GM12892 (cell line): ENCODE results near the gene ALKBH4.

Experiments
- DNase-seq: peaks from one replicate; pipeline ENCODE4 v3.0.0; 2011; ENCODE audit not compliant: insufficient read length
- FAIRE-seq: peaks from 2 replicates; lab custom pipeline; 2011; peaks lifted over from hg19 to GRCh38; lab: Jason Lieb, UNC
- POLR2A ChIP-seq: IDR thresholded peaks from 2 replicates; pipeline ENCODE4 v1.6.1; 2011; ENCODE audit warnings: low read depth, low read length, control low read depth
- POLR2AphosphoS5 ChIP-seq: IDR thresholded peaks from 2 replicates; pipeline ENCODE4 v1.6.1; 2011; ENCODE audit warnings: low read depth, low read length, control low read depth
- TAF1 ChIP-seq: IDR thresholded peaks from 2 replicates; pipeline ENCODE4 v1.6.1; 2011; ENCODE audit warnings: low read depth, mild to moderate bottlenecking, control low read depth, low read length, borderline replicate concordance

The ALKBH4 gene

GRCh38 chr7:102433219-102434038, 31.2 kb downstream of the ALKBH4 start, which contains the start of gene ORAI2:
Gene ORAI2 (plus strand): TSS chr7:102433575. CDS start chr7:102438957, 5,382 bp downstream.
- peak; percentile 97 for FAIRE-seq
- TF ChIP-seq POLR2A (peak; percentile 64; the same call in 1 of the 2 replicates), TAF1 (no peak)
- peak; percentile 84 for DNase-seq

GRCh38 chr7:102432442-102433218, 32.0 kb downstream of the ALKBH4 start:
- FAIRE-seq (peak; percentile 65), DNase-seq (no peak)
- TF ChIP-seq POLR2A (no peak), TAF1 (no peak), POLR2AphosphoS5 (no peak)

- FAIRE-seq = peak; percentile 95
Observed at GRCh38 chr7:102431617-102432298, 32.9 kb downstream of the ALKBH4 start.

GRCh38 chr7:102429141-102429899, 35.3 kb downstream of the ALKBH4 start:
- no peak for TF ChIP-seq TAF1
- no peak for TF ChIP-seq POLR2AphosphoS5
- no peak for TF ChIP-seq POLR2A
- DNase-seq (no peak), FAIRE-seq (peak; percentile 17)

More at GRCh38 chr7:102431617-102432298, 32.9 kb downstream of the ALKBH4 start:
- TF ChIP-seq TAF1 (no peak; the same call in 1 of the 2 replicates), POLR2A (peak; percentile 54; the same call in 1 of the 2 replicates), POLR2AphosphoS5 (no peak)
- no peak for DNase-seq

GRCh38 chr7:102427019-102427405, 37.7 kb downstream of the ALKBH4 start:
- no peak for TF ChIP-seq TAF1
- TF ChIP-seq POLR2AphosphoS5 = no peak
- TF ChIP-seq POLR2A = no peak
- DNase-seq (no peak), FAIRE-seq (no peak)

DNA sequence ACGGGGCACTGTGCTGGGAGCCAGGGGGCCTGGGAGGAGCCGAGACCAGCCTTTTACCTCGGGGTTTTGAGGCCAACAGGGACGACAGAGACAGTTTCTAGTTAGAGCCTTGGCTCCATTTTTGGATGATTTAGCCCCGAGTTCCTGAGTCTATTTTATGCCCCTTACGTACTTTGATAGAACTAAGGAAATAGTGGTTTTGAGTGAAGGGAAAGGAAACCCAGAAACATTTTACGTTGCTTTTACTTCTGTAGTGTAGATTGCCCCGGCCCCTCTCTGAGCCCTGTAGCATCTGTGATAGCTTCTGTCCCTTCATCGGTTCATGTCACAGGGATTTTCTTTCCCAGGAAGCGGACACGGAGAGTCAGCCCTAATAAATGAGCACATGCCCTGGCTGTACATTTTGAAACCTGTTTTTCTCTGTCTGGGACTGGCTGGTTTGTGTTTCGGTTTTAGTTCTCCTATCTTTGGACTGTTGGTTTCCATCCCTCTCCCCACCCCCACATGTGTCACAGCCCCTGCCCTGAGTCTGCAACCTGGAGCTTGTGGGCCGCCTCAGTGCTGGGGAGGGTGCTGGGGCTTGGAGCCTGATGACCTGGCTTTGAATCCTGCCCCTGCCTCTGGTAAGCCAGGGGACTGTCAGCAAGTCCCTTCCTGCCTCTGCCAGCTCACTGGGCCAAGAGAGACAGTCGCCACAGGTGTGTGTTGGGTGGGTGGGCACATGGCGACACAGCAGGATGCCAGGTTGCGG, 38.2 kb downstream of the ALKBH4 start:
- FAIRE-seq (no peak), DNase-seq (peak; percentile 84)
- TF ChIP-seq POLR2AphosphoS5 (peak; percentile 59), POLR2A (peak; percentile 41; the same call in 1 of the 2 replicates), TAF1 (peak; percentile 51)

DNA sequence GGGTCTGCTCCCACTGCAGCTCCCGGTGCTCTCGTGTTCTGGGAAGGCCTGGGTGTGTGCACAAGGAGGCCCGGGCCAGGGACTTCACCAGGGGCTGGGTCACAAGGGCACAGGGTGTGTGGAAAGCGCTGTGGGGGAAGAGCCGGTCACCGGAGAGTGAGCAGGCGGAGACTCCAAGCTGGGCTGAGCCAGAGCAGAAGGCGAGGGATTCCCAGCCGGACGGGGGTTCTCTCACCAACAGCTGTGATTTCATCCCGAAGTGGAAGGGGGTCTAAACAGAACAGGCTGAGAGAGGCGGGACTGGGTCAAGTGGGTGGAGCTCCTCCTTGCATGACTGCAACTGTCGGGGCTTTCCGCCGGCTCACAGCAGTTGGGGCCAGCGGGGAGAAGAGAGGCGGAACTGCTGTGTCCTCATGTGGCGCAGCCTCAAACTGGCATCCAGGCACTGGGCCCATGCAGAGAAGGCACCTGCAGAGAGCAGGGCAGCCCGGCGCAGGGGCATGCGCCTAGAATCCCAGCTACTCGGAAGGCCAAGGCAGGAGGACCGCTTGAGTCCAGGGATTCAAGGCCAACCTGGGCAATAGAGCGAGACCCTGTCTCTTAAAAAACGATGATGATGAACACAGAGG, 38.9 kb downstream of the ALKBH4 start:
- DNase-seq (peak; percentile 79), FAIRE-seq (peak; percentile 98)

DNA sequence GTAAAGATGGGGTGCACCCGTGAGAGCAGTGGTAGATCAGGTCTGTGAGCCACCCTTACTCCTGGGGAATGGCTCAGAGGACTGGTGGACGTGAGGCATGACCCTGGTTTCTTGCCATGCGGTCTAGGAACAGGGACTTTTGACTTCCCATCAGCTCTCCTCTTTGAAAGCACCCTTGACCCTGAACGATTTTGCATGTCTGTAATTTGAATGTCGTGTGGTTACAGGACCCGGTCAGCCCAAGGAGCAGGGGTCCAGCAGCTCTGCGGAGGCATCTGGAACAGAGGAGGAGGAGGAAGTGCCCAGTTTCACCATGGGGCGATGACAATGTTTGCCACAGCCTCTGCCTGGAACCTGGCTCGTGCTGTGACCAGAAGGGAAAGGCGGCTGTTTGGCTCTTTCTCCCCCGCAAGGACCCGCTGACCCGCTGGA, 39.9 kb downstream of the ALKBH4 start:
- FAIRE-seq = peak; percentile 91
- TF ChIP-seq TAF1 = no peak
- DNase-seq = no peak

More for the DNA sequence above, 38.9 kb downstream of the ALKBH4 start:
- TF ChIP-seq POLR2AphosphoS5 (peak; percentile 73), POLR2A (peak; percentile 85; the same call in 1 of the 2 replicates), TAF1 (peak; percentile 80)

DNA sequence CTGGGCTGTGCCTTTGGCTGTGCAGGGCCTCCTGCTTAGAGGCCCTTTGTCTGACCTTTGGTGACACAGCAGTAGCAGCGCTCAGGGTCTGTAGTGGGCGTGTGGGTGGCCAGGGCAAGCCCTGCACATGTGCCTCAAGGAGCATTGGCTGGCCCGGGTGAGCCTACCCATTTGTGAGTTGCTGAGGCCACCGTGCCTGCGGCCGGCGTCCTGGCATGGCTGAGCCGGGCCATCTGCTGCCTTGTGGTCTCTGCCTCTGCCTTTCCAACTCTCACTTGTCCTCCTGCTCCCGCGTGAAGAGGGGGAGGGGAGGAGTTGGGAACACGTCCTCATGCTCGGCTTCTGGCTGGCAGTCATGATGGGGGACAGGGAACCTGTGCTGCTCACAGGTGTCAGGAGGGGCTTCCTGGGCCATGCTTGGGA, 40.5 kb downstream of the ALKBH4 start:
- FAIRE-seq = no peak
- TF ChIP-seq POLR2A (no peak), POLR2AphosphoS5 (no peak), TAF1 (no peak)
- DNase-seq = no peak
